Measurements from ENCODE around the gene FAM151A.

GRCh38 chr1:54602554-54602953 lies 20.8 kb downstream of the FAM151A start:
- TF ChIP-seq, protein P1, sequence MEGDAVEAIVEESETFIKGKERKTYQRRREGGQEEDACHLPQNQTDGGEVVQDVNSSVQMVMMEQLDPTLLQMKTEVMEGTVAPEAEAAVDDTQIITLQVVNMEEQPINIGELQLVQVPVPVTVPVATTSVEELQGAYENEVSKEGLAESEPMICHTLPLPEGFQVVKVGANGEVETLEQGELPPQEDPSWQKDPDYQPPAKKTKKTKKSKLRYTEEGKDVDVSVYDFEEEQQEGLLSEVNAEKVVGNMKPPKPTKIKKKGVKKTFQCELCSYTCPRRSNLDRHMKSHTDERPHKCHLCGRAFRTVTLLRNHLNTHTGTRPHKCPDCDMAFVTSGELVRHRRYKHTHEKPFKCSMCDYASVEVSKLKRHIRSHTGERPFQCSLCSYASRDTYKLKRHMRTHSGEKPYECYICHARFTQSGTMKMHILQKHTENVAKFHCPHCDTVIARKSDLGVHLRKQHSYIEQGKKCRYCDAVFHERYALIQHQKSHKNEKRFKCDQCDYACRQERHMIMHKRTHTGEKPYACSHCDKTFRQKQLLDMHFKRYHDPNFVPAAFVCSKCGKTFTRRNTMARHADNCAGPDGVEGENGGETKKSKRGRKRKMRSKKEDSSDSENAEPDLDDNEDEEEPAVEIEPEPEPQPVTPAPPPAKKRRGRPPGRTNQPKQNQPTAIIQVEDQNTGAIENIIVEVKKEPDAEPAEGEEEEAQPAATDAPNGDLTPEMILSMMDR (IDR thresholded peaks at IDR 0.05), result no peak
- TF ChIP-seq POLR2A (IDR thresholded peaks at IDR 0.05), result no peak
